Glutamatergic neuron (in vitro differentiated cells): ENCODE measurements around the gene LMBR1. TPM values are rescaled to one million over a fixed set of nuclear protein-coding genes. Genes with fewer than 3 reads are reported as not detected.
"Not testable (repeated sequence)": the region's sequence is repeated elsewhere in the genome, so short reads cannot be mapped to it uniquely, and the experiment has no call there.

Source experiments
- DNase-seq: peaks from one replicate; pipeline ENCODE4 v3.0.0; 2022
- H3K27ac Mint-ChIP-seq: one replicate; pipeline ENCODE4 v1.8.0; 2020; ENCODE audit warnings: mild to moderate bottlenecking, mixed read lengths, inconsistent platforms; ENCODE audit not compliant: unreplicated experiment
- H3K27me3 Mint-ChIP-seq: one replicate; pipeline ENCODE4 v1.8.0; 2020; ENCODE audit warnings: mild to moderate bottlenecking, moderate library complexity, mixed read lengths, inconsistent platforms; ENCODE audit not compliant: unreplicated experiment
- H3K36me3 Mint-ChIP-seq: one replicate; pipeline ENCODE4 v1.8.0; 2020; ENCODE audit warnings: mild to moderate bottlenecking, mixed read lengths, inconsistent platforms; ENCODE audit not compliant: unreplicated experiment
- H3K4me1 Mint-ChIP-seq: one replicate; pipeline ENCODE4 v1.8.0; 2020; ENCODE audit warnings: mild to moderate bottlenecking, low read depth, mixed read lengths, inconsistent platforms; ENCODE audit not compliant: unreplicated experiment
- H3K4me3 Mint-ChIP-seq: one replicate; pipeline ENCODE4 v1.8.0; 2020; ENCODE audit warnings: mild to moderate bottlenecking, mixed read lengths, inconsistent platforms; ENCODE audit not compliant: unreplicated experiment
- H3K9me3 Mint-ChIP-seq: one replicate; pipeline ENCODE4 v1.8.0; 2020; ENCODE audit warnings: mild to moderate bottlenecking, moderate library complexity, mixed read lengths, inconsistent platforms; ENCODE audit not compliant: unreplicated experiment
- CTCF ChIP-seq: fragments of 200-600 bp; sonication (generic); IDR thresholded peaks from one replicate; pipeline ENCODE4 v1.5.0; 2021; ENCODE audit not compliant: partially characterized antibody, unreplicated experiment
- total RNA-seq: library from RNA; stranded (reverse); fragmentation: NEBNext Ultra II Directional; extraction: Animal tissue kit (Norgen Biotek cat#: 25700); gene quantifications from one replicate; pipeline ENCODE4 v1.2.1, GENCODE V29; 2021; ENCODE audit not compliant: unreplicated experiment

The LMBR1 gene
- total RNA-seq, 1 donor from 2014 or later = 41.0 TPM

GRCh38 chr7:156638443-156639077, 254.4 kb downstream of the LMBR1 start:
- no peak for DNase-seq
- peaks cover 8% of the 10 kb centered on the region for H3K9me3 Mint-ChIP-seq
- H3K36me3 Mint-ChIP-seq = peaks cover 6% of the 10 kb centered on the region
- H3K4me1 Mint-ChIP-seq = peaks cover 3% of the 10 kb centered on the region
- peak overlapping the region; percentile 86 for H3K4me3 Mint-ChIP-seq
- no peak for TF ChIP-seq CTCF
- H3K27me3 Mint-ChIP-seq = peaks cover 9% of the 10 kb centered on the region
- H3K27ac Mint-ChIP-seq = no peak overlapping the region

DNA sequence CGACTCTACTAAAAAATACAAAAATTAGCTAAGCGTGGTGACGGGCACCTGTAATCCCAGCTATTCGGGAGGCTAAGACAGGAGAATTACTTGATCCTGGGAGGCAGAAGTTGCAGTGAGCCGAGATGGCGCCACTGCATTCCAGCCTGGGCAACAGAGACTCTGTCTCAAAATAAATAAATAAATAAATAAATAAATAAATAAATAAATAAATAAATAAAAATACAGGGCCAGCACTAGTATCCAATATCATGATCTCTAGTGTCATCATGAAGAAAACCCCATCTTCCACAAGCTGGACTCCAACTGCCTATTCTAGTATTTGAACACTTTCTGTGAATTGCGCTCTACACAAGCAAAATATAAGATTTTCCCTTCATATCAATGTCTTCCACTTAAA, 255.9 kb downstream of the LMBR1 start:
- DNase-seq, H3K36me3 Mint-ChIP-seq, H3K4me1 Mint-ChIP-seq, H3K27me3 Mint-ChIP-seq, H3K9me3 Mint-ChIP-seq, H3K27ac Mint-ChIP-seq: not testable (repeated sequence)
- peak overlapping the region; percentile 7 for H3K4me3 Mint-ChIP-seq

- H3K9me3 Mint-ChIP-seq = peaks cover 8% of the 10 kb centered on the region
- H3K27ac Mint-ChIP-seq = no peak overlapping the region
- H3K36me3 Mint-ChIP-seq = peaks cover 6% of the 10 kb centered on the region
- peaks cover 7% of the 10 kb centered on the region for H3K27me3 Mint-ChIP-seq
- no peak overlapping the region for H3K4me3 Mint-ChIP-seq
- DNase-seq = no peak
- no peak for TF ChIP-seq CTCF
- H3K4me1 Mint-ChIP-seq = peaks cover 3% of the 10 kb centered on the region
Measured at GRCh38 chr7:156635529-156636385, 257.2 kb downstream of the LMBR1 start.

GRCh38 chr7:156634117-156634516, 258.9 kb downstream of the LMBR1 start:
- no peak overlapping the region for H3K27ac Mint-ChIP-seq
- peaks cover 6% of the 10 kb centered on the region for H3K36me3 Mint-ChIP-seq
- H3K9me3 Mint-ChIP-seq = peaks cover 3% of the 10 kb centered on the region
- no peaks in the 10 kb centered on the region for H3K4me1 Mint-ChIP-seq
- H3K4me3 Mint-ChIP-seq = no peak overlapping the region
- no peak for DNase-seq
- H3K27me3 Mint-ChIP-seq = no peaks in the 10 kb centered on the region
- TF ChIP-seq CTCF = no peak

GRCh38 chr7:156629873-156630272, 263.1 kb downstream of the LMBR1 start:
- H3K4me1 Mint-ChIP-seq = peaks cover 1% of the 10 kb centered on the region
- no peak for TF ChIP-seq CTCF
- no peak for DNase-seq
- H3K27ac Mint-ChIP-seq = no peak overlapping the region
- H3K36me3 Mint-ChIP-seq = peaks cover 16% of the 10 kb centered on the region
- no peak overlapping the region for H3K4me3 Mint-ChIP-seq
- peaks cover 2% of the 10 kb centered on the region for H3K9me3 Mint-ChIP-seq
- H3K27me3 Mint-ChIP-seq = no peaks in the 10 kb centered on the region
